Stimulated activated CD8-positive, alpha-beta memory T cell treated with anti-CD3 and anti-CD28 coated beads, Interleukin-12 subunit alpha, Interleukin-12 subunit beta, amount 100 ng/mL, for 24 hours (primary cell): ENCODE results near the gene SYNE2.

Source experiments
- DNase-seq: peaks from one replicate; pipeline ENCODE4 v3.0.0-alpha.2; 2020; ENCODE audit errors: extremely low read depth

Gene SYNE2

GRCh38 chr14:64069634-64070359, 217.0 kb downstream of the SYNE2 start:
- DNase-seq: no peak

GRCh38 chr14:64074961-64075612, 222.3 kb downstream of the SYNE2 start:
- DNase-seq: no peak

GRCh38 chr14:64075613-64076005, 222.8 kb downstream of the SYNE2 start:
- DNase-seq: no peak

GRCh38 chr14:64080452-64080851, 227.6 kb downstream of the SYNE2 start:
- no peak for DNase-seq

- no peak for DNase-seq
Measured at GRCh38 chr14:64081174-64081746, 228.5 kb downstream of the SYNE2 start.

- DNase-seq: no peak
Measured at GRCh38 chr14:64082837-64083236, 230.0 kb downstream of the SYNE2 start.

- no peak for DNase-seq
Measured at GRCh38 chr14:64088647-64088964, 235.8 kb downstream of the SYNE2 start.

GRCh38 chr14:64089920-64090319, 237.1 kb downstream of the SYNE2 start:
- DNase-seq: no peak

GRCh38 chr14:64091217-64091616, 238.4 kb downstream of the SYNE2 start:
- no peak for DNase-seq

GRCh38 chr14:64092338-64092737, 239.5 kb downstream of the SYNE2 start:
- no peak for DNase-seq

GRCh38 chr14:64092940-64093339, 240.1 kb downstream of the SYNE2 start:
- DNase-seq: no peak

- DNase-seq: no peak
Measured at GRCh38 chr14:64095620-64096019, 242.8 kb downstream of the SYNE2 start.

- no peak for DNase-seq
Measured at GRCh38 chr14:64098120-64098519, 245.3 kb downstream of the SYNE2 start.

- no peak for DNase-seq
Measured at GRCh38 chr14:64107438-64107837, 254.6 kb downstream of the SYNE2 start.

GRCh38 chr14:64109819-64110554, 257.2 kb downstream of the SYNE2 start:
- DNase-seq: no peak

- DNase-seq: no peak
Measured at GRCh38 chr14:64110802-64111201, 258.0 kb downstream of the SYNE2 start.

GRCh38 chr14:64112867-64113678, 260.3 kb downstream of the SYNE2 start:
- DNase-seq: no peak

GRCh38 chr14:64114166-64114565, 261.4 kb downstream of the SYNE2 start:
- no peak for DNase-seq

GRCh38 chr14:64114796-64115195, 262.0 kb downstream of the SYNE2 start:
- no peak for DNase-seq

- DNase-seq: no peak
Measured at GRCh38 chr14:64115401-64115800, 262.6 kb downstream of the SYNE2 start.

- no peak for DNase-seq
Measured at GRCh38 chr14:64117671-64118402, 265.0 kb downstream of the SYNE2 start.
